Keratinocyte (primary cell): ENCODE measurements around the gene CSDE1.

Experiments used
- EZH2 ChIP-seq: IDR thresholded peaks from one replicate; pipeline ENCODE4 v1.6.1; 2012; ENCODE audit warnings: inconsistent platforms, mild to moderate bottlenecking, low read length, moderate library complexity
- TF ChIP-seq, protein P1 (sequence below), 3 experiments: IDR thresholded peaks in 1 of 3; conservative IDR thresholded peaks in 1 of 3; optimal IDR thresholded peaks in 1 of 3; 2 replicates in 2 of 3; 3 replicates in 1 of 3; pipeline versions ENCODE3 to v1.5.1; 2011; ENCODE audit warnings: low read length in 3 of 3, mild to moderate bottlenecking in 3 of 3, moderate library complexity in 2 of 3, control low read depth in 1 of 3, inconsistent platforms in 1 of 3; ENCODE audit not compliant: insufficient read depth in 2 of 3; ENCODE audit errors: extremely low read depth in 1 of 3

DNA sequence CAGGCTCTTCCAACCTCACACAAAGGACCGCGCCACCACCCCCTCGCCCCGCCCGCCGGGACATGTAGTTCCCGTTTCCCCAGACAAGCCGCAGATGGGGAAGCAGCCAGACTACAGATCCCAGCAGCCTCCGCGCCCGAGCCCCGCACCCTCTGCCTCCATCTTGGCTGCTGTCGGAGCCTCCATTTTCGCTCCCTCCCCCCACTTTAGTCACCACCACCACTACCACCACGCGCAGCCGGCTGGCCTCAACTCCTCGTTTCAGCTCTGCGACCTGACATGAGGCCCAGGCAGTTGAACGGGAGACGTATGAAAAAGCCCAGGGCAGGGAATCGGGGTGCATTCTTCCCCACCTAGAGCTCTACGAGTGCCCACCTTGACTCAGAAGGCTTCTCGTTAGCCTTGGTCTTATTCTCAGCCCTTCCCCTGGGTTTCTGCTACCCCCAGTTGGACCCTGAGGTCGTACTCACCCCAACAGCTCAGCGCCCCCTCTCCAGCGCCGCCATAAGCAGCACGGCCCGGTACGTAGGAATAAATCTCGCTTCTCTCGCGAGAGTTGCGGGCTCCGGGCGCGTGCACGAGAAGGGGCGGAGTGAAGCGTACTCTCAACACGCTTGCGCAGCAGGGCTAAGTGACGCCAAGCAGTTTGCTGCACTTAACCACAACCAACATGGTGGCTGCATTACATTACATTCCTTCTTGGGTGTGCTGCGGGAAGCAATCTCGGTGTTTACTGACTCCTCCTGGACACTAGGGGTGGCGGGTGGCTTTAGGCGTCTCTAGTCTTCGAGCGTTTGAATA, at the start of gene CSDE1:
- TF ChIP-seq, protein P1, sequence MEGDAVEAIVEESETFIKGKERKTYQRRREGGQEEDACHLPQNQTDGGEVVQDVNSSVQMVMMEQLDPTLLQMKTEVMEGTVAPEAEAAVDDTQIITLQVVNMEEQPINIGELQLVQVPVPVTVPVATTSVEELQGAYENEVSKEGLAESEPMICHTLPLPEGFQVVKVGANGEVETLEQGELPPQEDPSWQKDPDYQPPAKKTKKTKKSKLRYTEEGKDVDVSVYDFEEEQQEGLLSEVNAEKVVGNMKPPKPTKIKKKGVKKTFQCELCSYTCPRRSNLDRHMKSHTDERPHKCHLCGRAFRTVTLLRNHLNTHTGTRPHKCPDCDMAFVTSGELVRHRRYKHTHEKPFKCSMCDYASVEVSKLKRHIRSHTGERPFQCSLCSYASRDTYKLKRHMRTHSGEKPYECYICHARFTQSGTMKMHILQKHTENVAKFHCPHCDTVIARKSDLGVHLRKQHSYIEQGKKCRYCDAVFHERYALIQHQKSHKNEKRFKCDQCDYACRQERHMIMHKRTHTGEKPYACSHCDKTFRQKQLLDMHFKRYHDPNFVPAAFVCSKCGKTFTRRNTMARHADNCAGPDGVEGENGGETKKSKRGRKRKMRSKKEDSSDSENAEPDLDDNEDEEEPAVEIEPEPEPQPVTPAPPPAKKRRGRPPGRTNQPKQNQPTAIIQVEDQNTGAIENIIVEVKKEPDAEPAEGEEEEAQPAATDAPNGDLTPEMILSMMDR (optimal IDR thresholded peaks at IDR 0.05 in 1 of 3, IDR thresholded peaks at IDR 0.05 in 1 of 3, conservative IDR thresholded peaks at IDR 0.05 in 1 of 3; ENCODE audit: extremely low read depth in 1 of 3, insufficient read depth in 2 of 3, low read length in 3 of 3) = peak; percentile 50 to 70 (median 57)
- TF ChIP-seq EZH2 = no peak
